HepG2 (cell line): ENCODE data around the gene SLC25A48. TPM values are rescaled to one million over a fixed set of nuclear protein-coding genes. Genes with fewer than 3 reads are reported as not detected.

Experiments used
- ATRX ChIP-seq: sonication (generic); formaldehyde crosslinking; IDR thresholded peaks from 2 replicates; pipeline ENCODE4 v1.4.0; 2020; ENCODE audit warnings: missing genetic modification reagents, borderline replicate concordance
- HNF4A ChIP-seq: sonication (generic); formaldehyde crosslinking; IDR thresholded peaks from 2 replicates; pipeline ENCODE4 v1.4.0; 2020; ENCODE audit warnings: missing genetic modification reagents
- HNF4G ChIP-seq, 2 experiments: sonication (generic) in 1 of 2; formaldehyde crosslinking in 1 of 2; IDR thresholded peaks; 2 replicates each; pipeline versions ENCODE4 v1.4.0 to v1.6.1; 2011 to 2020; ENCODE audit warnings: borderline replicate concordance in 2 of 2, low read depth in 2 of 2, mild to moderate bottlenecking in 2 of 2, low read length in 1 of 2, missing genetic modification reagents in 1 of 2, moderate library complexity in 1 of 2
- KLF15 ChIP-seq: sonication (generic); formaldehyde crosslinking; IDR thresholded peaks from 2 replicates; pipeline ENCODE4 v1.8.1; 2023; ENCODE audit warnings: borderline replicate concordance, mild to moderate bottlenecking, inconsistent platforms, missing genetic modification reagents, mixed read lengths
- KLF6 ChIP-seq: IDR thresholded peaks from 2 replicates; pipeline ENCODE4 v1.8.0; 2016; ENCODE audit warnings: missing biosample characterization, missing genetic modification reagents
- MED13 ChIP-seq: sonication (generic); formaldehyde crosslinking; IDR thresholded peaks from 2 replicates; pipeline ENCODE4 v1.5.0; 2020; ENCODE audit warnings: missing genetic modification reagents
- NFATC3 ChIP-seq: sonication (generic); formaldehyde crosslinking; IDR thresholded peaks from 2 replicates; pipeline ENCODE4 v1.5.1; 2020; ENCODE audit warnings: mild to moderate bottlenecking, missing genetic modification reagents
- SMARCC2 ChIP-seq: fragments of 450-650 bp; IDR thresholded peaks from 2 replicates; pipeline ENCODE4 v1.6.1; 2017; ENCODE audit warnings: antibody characterized with exemption, mild to moderate bottlenecking
- TEAD2 ChIP-seq: sonication (generic); formaldehyde crosslinking; IDR thresholded peaks from 2 replicates; pipeline ENCODE4 v1.9.0; 2021; ENCODE audit warnings: missing genetic modification reagents
- ZBTB33 ChIP-seq: sonication (generic); formaldehyde crosslinking; IDR thresholded peaks from 2 replicates; pipeline ENCODE4 v1.4.0; 2020; ENCODE audit warnings: missing genetic modification reagents
- ZNF142 ChIP-seq: sonication (generic); formaldehyde crosslinking; IDR thresholded peaks from 2 replicates; pipeline ENCODE4 v1.4.0; 2020; ENCODE audit warnings: missing genetic modification reagents
- ZNF501 ChIP-seq: sonication (generic); formaldehyde crosslinking; IDR thresholded peaks from 2 replicates; pipeline ENCODE4 v1.5.1; 2020; ENCODE audit warnings: mild to moderate bottlenecking, moderate library complexity, missing genetic modification reagents
- ZNF512B ChIP-seq: sonication (generic); formaldehyde crosslinking; IDR thresholded peaks from 2 replicates; pipeline ENCODE4 v1.5.1; 2020; ENCODE audit warnings: missing genetic modification reagents, mild to moderate bottlenecking, borderline replicate concordance
- ZNF629 ChIP-seq: sonication (generic); formaldehyde crosslinking; conservative IDR thresholded peaks from 2 replicates; pipeline ENCODE4 v1.5.0; 2020; ENCODE audit warnings: missing genetic modification reagents
- ZNF780A ChIP-seq: sonication (generic); formaldehyde crosslinking; IDR thresholded peaks from 2 replicates; pipeline ENCODE4 v1.8.0; 2022; ENCODE audit warnings: mild to moderate bottlenecking, missing genetic modification reagents, moderate library complexity
- polyA plus RNA-seq, 8 experiments: library from polyadenylated mRNA; depleted of rRNA in 3 of 8; stranded (reverse) in 7 of 8; unstranded in 1 of 8; fragments of >200 nt; fragmentation: Illumina TruSeq in 4 of 8; extraction: Trizol in 4 of 8; gene quantifications; 2 replicates each; pipeline versions ENCODE4 v1.2.1 to v1.2.3, GENCODE V29; 2011 to 2016; ENCODE audit warnings: low read depth in 4 of 8, missing spikeins in 1 of 8, mixed read lengths in 1 of 8; ENCODE audit not compliant: insufficient read depth in 1 of 8
- total RNA-seq, 5 experiments: library from RNA; depleted of rRNA; stranded (reverse); fragments of >200 nt; fragmentation: Illumina TruSeq; extraction: Trizol; gene quantifications; 2 replicates each; pipeline ENCODE4 v1.2.3, GENCODE V29; 2016; ENCODE audit warnings: low read depth in 1 of 5

Gene SLC25A48
- total and polyA plus RNA-seq, 2 of the 13 experiments (the other 11 are each of a cell fraction or from before 2014, with no cell fraction given), result 0.17 to 4.5 TPM

- TF ChIP-seq ZNF142 (CRISPR knock-in tag) (no peak), ZNF512B (no peak), HNF4A (CRISPR knock-in tag) (peak; percentile 53), ZBTB33 (CRISPR knock-in tag) (no peak), ZNF501 (CRISPR knock-in tag) (no peak), KLF15 (no peak), ZNF629 (CRISPR knock-in tag) (0 out of 2 replicates have a peak, but pooled peaks have one; percentile 9), TEAD2 (CRISPR knock-in tag) (no peak), KLF6 (no peak), HNF4G (IDR thresholded peaks at IDR 0.05; ENCODE audit: borderline replicate concordance, low read depth, low read length) (no peak), HNF4G (CRISPR knock-in tag; IDR thresholded peaks at IDR 0.05; ENCODE audit: borderline replicate concordance, low read depth) (no peak), SMARCC2 (no peak), NFATC3 (CRISPR knock-in tag) (no peak), ATRX (CRISPR knock-in tag) (no peak), MED13 (no peak), ZNF780A (CRISPR knock-in tag) (no peak)
These were observed 28.3 kb downstream of the SLC25A48 start (continued) for GRCh38 chr5:135862744-135863143.
